ENCODE results near the gene NUP210.

Gene NUP210

DNA sequence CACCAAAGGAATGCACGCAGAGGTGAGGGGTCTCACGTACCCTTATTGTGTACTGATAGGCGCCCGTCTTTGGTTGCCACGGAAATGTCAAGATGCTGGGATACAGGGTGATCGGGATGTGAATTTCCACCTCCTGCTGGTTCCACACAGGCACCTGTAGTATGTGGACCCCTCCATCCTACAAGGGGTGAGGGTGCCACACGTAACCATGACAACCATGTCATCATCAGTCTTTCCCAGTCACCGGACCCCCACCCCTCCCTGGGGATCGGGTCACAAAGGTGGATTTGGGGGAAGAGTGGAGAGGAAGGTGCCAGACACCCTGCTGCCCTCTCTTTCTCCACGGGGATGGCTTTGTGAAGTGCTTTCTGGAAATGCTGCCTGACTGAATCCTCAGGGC, 44.7 kb downstream of the NUP210 start:
- DNase-seq (ENCODE audit: low read depth), result no peak

- DNase-seq (ENCODE audit: low read depth), result no peak
Measured at GRCh38 chr3:13373975-13374586, 46.0 kb downstream of the NUP210 start.

DNA sequence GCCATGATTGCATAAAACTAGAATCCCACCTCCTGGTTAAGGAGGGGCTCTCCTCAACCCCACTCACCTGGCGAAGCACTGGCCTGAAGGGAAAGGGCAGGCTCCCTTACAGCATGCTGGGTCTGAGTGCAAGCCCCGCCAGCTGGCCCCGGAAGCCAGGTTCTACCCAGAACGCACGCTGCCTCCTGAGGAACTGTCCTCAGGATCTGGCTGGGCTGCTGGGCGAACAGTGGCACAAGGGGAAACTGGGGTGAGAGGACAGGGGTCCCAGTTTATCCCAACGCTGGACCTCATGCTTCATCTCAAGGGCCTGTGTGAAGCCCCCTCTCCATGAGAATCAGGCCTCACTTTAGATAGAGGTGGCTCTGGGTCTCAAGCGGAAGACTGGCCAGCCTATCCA, 47.5 kb downstream of the NUP210 start:
- DNase-seq (ENCODE audit: low read depth), result no peak

DNA sequence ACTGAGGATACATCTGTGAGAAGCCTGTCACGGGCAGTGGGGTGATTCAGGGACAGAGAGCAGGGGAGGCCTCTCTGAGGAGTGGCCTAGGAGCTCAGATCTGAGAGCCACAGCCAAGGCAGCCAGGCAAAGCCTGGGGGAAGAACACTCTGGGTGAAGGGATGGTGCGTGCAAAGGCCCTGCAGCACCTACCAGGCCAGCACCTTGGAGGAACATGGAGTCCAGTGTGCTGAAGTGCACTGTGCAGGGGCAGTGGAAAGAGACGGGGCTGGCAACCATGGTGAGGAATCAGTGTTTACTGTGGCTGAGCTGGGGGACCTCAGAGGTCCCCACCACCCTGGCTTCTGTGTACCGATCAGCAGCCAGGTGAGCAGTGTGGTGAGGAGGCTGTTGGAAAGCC, 48.0 kb downstream of the NUP210 start:
- DNase-seq (ENCODE audit: low read depth), result no peak

DNA sequence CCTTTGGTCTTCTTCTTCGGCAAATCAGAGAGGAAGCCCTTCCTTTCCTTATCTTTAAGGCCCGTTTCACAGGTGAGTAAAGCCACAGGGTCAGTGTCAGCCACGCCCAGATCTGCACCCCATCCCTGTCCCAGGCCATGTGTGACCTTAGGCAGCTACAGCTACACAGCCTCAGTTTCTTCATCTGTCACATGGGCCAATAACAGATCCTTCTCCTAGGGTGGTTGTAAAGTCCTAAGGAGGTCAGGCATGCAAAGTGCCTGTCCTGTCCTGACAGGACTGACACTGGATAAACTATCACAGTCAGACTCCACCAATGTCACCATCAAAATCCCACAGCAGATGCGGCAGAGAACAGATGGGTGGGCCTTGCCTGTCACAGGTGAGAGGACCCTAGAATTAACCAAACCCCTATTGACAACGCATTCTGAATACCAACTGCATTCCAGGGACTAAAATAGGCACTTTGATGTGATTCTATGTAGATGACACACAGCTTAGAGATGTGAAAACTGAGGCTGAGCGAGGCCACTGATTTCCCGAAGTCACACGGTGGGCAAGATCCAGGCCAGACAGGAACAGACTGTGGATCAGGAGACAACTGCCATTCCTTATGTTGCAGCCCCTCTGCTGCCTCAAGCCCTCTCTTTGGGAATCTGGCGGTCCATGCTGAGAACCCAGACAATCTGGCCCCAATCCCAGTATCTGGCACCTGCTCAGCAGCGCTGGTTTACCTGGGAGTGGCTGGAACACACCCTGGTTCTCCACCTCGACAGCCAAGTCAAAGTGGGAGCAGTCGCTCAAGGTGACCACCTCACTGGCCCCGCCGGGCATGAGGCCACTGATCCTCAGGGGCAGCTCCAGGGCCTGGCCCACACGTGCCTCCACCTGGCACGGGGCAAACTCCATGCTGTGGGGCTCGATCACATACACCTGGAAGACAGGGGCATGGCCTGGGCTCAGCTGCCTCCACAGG, 48.7 kb downstream of the NUP210 start:
- no peak for DNase-seq (ENCODE audit: low read depth)

DNA sequence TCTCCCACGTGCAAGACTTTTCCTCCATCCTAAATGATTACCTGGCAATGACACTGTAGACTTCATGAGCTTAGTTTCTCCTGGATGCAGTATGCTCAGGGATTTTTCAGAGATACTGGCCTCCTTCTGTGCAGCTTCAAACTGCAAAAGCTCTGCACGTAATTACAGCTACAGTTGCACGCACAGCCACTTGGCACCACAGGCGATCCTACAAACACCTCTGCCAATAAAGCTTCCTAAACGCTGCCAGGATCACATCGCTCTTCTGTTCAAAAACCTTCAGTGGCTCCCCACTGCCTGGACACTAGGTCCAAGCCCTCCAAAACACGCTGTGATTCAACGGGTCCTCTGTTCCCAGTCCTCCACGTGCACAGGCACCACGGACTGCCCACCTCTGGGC, 49.5 kb downstream of the NUP210 start:
- DNase-seq (ENCODE audit: low read depth), result no peak

DNA sequence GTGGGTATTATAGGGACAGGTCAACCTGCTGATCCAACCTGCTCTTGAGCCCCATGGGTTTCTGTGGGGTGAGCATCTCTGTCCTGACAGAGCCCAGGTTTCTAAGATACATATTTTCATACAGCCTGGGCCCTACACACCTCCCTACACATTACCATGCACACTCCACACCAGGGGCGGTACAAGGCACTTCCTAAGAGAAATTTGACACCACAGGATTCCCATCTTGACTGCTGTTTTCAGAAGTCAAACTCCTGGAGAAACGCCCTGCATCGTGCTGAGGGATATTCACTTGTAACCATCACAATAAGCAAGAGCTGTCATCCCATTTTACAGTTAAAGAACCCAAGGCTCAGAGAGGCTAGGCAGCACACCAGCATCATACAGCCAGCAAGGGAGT, 50.1 kb downstream of the NUP210 start:
- DNase-seq (ENCODE audit: low read depth), result no peak

GRCh38 chr3:13368834-13369233, 51.3 kb downstream of the NUP210 start:
- no peak for DNase-seq (ENCODE audit: low read depth)

- no peak for DNase-seq (ENCODE audit: low read depth)
Measured at GRCh38 chr3:13367728-13368127, 52.4 kb downstream of the NUP210 start.

GRCh38 chr3:13365390-13366379, 54.4 kb downstream of the NUP210 start:
- no peak for DNase-seq (ENCODE audit: low read depth)

- DNase-seq (ENCODE audit: low read depth), result no peak
Measured at GRCh38 chr3:13364602-13365271, 55.4 kb downstream of the NUP210 start.

- no peak for DNase-seq (ENCODE audit: low read depth)
Measured at GRCh38 chr3:13362551-13362950, 57.6 kb downstream of the NUP210 start.

GRCh38 chr3:13359916-13360315, 60.2 kb downstream of the NUP210 start:
- DNase-seq (ENCODE audit: low read depth), result no peak

GRCh38 chr3:13358643-13359042, 61.5 kb downstream of the NUP210 start:
- DNase-seq (ENCODE audit: low read depth), result no peak

DNA sequence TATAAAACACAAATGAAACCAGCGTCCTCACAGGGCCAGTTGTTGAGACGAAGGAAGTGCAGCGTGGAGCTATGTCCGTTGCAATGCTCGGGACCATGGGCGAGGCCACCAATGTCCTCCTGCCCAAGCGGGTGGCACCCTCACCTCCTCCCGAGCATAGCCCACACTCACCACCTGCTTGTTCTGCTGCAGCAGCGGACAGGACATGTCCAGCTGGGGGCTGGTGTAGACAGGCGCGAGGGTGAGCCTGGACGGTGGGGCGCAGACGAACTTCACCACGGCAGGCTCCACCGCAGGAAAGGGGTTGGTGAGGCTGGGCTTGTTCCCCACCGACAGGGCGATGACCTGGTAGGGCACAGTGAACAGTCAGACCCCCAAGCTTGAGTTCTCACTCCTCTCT, 62.1 kb downstream of the NUP210 start:
- no peak for DNase-seq (ENCODE audit: low read depth)

DNA sequence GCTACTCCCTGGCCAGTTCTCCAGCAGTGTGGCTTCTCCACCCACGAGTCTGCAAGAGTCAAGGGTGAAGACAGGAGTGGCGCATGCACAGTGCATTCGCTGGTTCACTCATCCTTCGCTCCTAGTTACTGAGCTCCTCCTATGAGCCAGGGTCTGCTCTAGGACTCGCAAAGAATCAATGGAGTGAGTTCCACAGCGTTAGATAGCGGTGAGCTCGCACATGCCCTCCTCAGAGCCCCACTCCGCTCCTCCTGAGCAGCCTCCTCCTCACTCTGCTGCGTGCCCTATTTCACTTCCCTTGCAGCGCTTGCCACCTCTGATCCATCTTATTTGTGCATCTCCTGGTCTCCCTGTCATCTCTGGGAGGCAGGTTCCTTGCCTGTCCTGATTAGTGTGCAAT, 63.0 kb downstream of the NUP210 start:
- no peak for DNase-seq (ENCODE audit: low read depth)

- no peak for DNase-seq (ENCODE audit: low read depth)
Measured at GRCh38 chr3:13353936-13354542, 66.1 kb downstream of the NUP210 start.

DNA sequence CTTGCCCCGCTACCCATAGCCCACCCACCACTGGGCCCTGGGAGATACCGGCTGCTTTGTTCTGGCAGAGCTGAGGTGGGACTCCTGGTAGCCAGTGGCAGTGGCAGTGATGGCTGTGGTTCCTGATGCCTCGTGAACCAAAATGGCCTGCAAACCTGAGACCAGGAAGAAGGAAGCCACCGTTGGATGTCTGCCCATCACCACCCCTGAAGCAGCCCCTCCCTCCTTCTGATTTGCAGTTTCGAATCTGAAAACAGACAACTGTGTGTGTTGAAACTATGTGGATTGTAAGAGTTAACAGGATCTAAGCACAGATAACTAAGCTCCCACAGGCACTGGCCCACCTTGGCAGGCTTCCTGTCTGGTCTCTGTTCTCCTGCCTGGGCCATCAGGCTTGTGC, 66.6 kb downstream of the NUP210 start:
- DNase-seq (ENCODE audit: low read depth), result no peak

DNA sequence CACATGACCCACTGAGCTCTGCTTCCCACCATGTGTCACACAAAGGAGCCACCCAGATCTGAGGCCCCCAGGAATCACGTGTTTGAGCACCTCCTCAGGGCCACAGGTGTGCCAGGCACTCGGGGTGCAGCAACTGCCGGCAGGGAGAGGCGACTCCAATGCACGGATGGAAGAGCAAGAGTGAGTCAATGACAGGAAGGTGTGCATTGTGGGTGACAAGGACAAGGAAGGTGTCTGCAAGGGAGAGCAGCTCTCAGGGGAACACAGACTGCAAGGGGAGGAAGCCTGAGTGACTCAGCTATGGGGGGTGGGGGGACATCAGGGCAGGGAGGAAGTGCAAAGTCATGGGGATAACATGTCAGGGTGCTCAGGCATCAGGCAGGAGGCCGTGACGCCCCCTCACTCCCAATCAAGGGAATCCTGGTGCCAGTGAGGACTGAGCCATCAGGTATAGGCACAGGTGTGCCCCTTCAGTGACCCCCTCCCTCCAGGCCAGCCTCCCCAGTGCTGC, 67.4 kb downstream of the NUP210 start:
- DNase-seq (ENCODE audit: low read depth), result no peak

DNA sequence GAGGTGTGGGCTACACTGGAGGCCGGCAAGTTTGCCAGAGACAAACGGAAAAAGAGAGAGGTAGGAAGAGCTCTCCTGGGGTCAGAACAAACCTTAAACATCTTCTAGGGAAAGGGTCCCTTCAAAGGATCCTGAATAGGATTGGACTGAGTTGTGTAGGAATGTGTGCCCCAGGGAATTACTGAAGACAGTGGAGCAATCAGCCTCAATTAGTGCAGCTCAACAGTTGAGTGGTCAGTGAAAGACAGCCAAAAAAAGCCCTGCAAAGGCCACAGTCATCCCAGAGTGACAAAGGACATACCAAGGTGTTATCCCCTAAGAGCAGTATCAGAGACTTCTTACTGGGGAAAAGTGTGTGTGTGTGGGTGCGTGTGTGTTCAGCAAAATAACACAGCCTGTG, 70.3 kb downstream of the NUP210 start:
- DNase-seq (ENCODE audit: low read depth), result no peak

Data from activated T-cell treated with anti-CD3 and anti-CD28 coated beads for 1 hour (primary cell).